ENCODE data around the gene SEMA6A.

SEMA6A gene

GRCh38 chr5:116452774-116453368, 121.8 kb downstream of the SEMA6A start:
- H3K4me3 Mint-ChIP-seq: no peak overlapping the region
- peaks cover 20% of the 10 kb centered on the region for H3K36me3 Mint-ChIP-seq
- H3K4me1 Mint-ChIP-seq: peaks cover 19% of the 10 kb centered on the region
- no peak overlapping the region for H3K27ac Mint-ChIP-seq
- DNase-seq (ENCODE audit: low spot score in 2 of 2) (no peak), ATAC-seq (ENCODE audit: low read depth) (no peak)
- H3K27me3 Mint-ChIP-seq: no peaks in the 10 kb centered on the region
- no peaks in the 10 kb centered on the region for H3K9me3 Mint-ChIP-seq

- no peak for ATAC-seq (ENCODE audit: low read depth)
- no peak overlapping the region for H3K4me3 Mint-ChIP-seq
- H3K27me3 Mint-ChIP-seq: no peaks in the 10 kb centered on the region
- no peak for DNase-seq (ENCODE audit: low spot score in 2 of 2)
- no peaks in the 10 kb centered on the region for H3K9me3 Mint-ChIP-seq
- peaks cover 19% of the 10 kb centered on the region for H3K4me1 Mint-ChIP-seq
- no peak overlapping the region for H3K27ac Mint-ChIP-seq
- H3K36me3 Mint-ChIP-seq: peaks cover 20% of the 10 kb centered on the region
Observed at GRCh38 chr5:116451905-116452450, 122.6 kb downstream of the SEMA6A start.

DNA sequence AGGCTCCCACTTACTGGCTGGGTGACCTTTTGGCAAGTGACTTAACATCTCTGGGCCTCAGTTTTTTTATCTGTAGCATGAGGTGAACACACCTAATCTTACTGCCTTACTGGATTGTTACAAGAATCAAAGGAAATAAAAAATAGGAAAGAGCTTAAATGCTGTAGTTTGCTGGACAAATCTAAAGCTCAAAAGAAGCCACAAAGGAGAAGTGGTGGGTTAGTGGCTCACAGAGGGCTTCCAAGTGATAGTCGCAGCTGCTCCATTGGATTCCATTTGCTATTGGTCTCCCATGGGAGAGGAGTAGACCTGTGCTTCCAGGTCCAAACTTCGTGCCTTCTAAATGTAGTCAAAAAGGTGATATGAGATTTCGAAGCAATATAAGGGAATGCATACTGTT, 123.6 kb downstream of the SEMA6A start:
- no peak overlapping the region for H3K4me3 Mint-ChIP-seq
- H3K36me3 Mint-ChIP-seq: peaks cover 28% of the 10 kb centered on the region
- H3K27me3 Mint-ChIP-seq: no peaks in the 10 kb centered on the region
- no peak for ATAC-seq (ENCODE audit: low read depth)
- no peak for DNase-seq (ENCODE audit: low spot score in 2 of 2)
- H3K9me3 Mint-ChIP-seq: no peaks in the 10 kb centered on the region
- no peak overlapping the region for H3K27ac Mint-ChIP-seq
- peaks cover 19% of the 10 kb centered on the region for H3K4me1 Mint-ChIP-seq

GRCh38 chr5:116449458-116449857, 125.2 kb downstream of the SEMA6A start:
- ATAC-seq (ENCODE audit: low read depth) (no peak), DNase-seq (ENCODE audit: low spot score in 2 of 2) (no peak)
- Mint-ChIP-seq H3K4me3 (no peak overlapping the region), H3K27me3 (no peaks in the 10 kb centered on the region), H3K36me3 (peaks cover 35% of the 10 kb centered on the region), H3K4me1 (peaks cover 17% of the 10 kb centered on the region), H3K27ac (no peak overlapping the region), H3K9me3 (no peaks in the 10 kb centered on the region)

DNA sequence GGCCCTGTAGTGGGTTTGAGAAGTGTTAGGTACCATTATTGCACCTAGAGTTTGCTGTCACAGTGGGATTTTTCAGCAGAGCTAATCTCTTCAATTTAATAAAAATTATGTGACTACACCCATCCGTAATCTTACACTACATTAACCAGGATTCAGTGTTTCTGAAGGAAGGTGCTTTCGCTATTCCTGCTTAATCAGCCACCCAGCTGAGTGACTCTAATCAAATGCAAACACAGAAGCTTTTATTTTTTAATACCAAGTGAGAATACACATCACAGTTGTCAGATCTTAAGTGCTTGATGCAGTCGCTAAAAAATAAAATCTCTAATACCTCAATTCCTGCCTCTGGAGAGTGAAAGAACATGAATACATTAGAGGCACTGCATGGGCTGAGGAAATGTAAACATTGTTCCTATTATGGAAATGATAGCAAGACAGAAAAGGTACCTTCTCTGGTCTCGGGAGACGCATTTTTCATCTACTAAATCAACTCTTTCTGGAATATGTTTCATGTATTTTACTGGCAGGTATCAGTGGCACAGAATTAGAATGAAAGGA, 125.7 kb downstream of the SEMA6A start:
- DNase-seq (ENCODE audit: low spot score in 2 of 2) (no peak), ATAC-seq (ENCODE audit: low read depth) (no peak)
- Mint-ChIP-seq H3K27me3 (no peaks in the 10 kb centered on the region), H3K27ac (no peak overlapping the region), H3K4me3 (no peak overlapping the region), H3K36me3 (peaks cover 40% of the 10 kb centered on the region), H3K4me1 (peaks cover 12% of the 10 kb centered on the region), H3K9me3 (no peaks in the 10 kb centered on the region)

DNA sequence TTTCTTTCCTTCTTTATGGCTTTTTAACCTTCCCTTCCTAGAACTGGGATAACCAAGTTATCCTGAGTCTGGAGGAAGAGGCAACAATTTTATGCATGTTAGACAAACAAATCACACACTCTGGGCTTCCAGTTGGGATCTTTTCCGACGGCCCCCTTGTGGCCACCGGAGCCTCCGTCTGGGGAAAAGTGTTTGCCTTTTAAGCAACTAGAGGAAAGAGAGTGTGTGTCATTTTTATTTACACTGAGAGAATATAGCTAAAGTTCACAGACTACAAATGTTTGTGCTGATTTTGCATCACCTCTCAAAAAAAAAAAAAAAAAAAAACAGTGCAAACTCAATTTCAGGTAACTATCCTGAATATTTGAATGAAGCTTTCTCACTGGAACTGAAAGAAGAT, 126.2 kb downstream of the SEMA6A start:
- Mint-ChIP-seq H3K36me3 (peaks cover 45% of the 10 kb centered on the region), H3K9me3 (no peaks in the 10 kb centered on the region), H3K27ac (no peak overlapping the region), H3K4me1 (peaks cover 7% of the 10 kb centered on the region), H3K27me3 (no peaks in the 10 kb centered on the region), H3K4me3 (no peak overlapping the region)
- ATAC-seq (ENCODE audit: low read depth) (no peak), DNase-seq (ENCODE audit: low spot score in 2 of 2) (no peak)

- Mint-ChIP-seq H3K4me3 (no peak overlapping the region), H3K9me3 (no peaks in the 10 kb centered on the region), H3K27ac (no peak overlapping the region), H3K36me3 (peaks cover 38% of the 10 kb centered on the region), H3K27me3 (no peaks in the 10 kb centered on the region), H3K4me1 (no peaks in the 10 kb centered on the region)
- no peak for ATAC-seq (ENCODE audit: low read depth)
- DNase-seq (ENCODE audit: low spot score in 2 of 2): no peak
Observed at GRCh38 chr5:116446356-116447005, 128.1 kb downstream of the SEMA6A start.

DNA sequence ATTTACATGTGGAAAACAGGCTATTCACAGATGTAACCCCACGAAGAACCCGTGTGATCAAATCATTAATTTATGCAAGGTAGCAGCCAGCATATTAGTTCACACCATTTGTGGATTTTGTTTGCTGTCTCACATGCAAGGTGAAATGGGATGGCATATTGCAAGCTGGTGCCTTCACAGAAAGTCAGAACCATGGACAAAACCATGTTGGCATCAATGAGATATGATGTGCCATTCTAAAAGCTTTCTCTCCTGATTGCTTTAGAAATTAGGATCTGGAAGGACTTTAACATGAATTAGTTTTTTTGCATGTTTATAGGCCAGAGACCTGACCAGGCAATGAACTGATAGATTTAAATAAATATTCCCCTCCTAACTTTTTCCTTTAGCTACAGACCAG, 129.3 kb downstream of the SEMA6A start:
- Mint-ChIP-seq H3K27me3 (no peaks in the 10 kb centered on the region), H3K4me3 (no peak overlapping the region), H3K9me3 (no peaks in the 10 kb centered on the region), H3K36me3 (peaks cover 31% of the 10 kb centered on the region), H3K27ac (no peak overlapping the region), H3K4me1 (no peaks in the 10 kb centered on the region)
- DNase-seq (ENCODE audit: low spot score in 2 of 2) (no peak), ATAC-seq (ENCODE audit: low read depth) (no peak)

- Mint-ChIP-seq H3K36me3 (peaks cover 31% of the 10 kb centered on the region), H3K27ac (no peak overlapping the region), H3K4me1 (no peaks in the 10 kb centered on the region), H3K9me3 (no peaks in the 10 kb centered on the region), H3K27me3 (no peaks in the 10 kb centered on the region), H3K4me3 (no peak overlapping the region)
- ATAC-seq (ENCODE audit: low read depth): no peak
- DNase-seq (ENCODE audit: low spot score in 2 of 2): no peak
Observed at GRCh38 chr5:116444373-116445295, 130.0 kb downstream of the SEMA6A start.

- peaks cover 26% of the 10 kb centered on the region for H3K36me3 Mint-ChIP-seq
- H3K9me3 Mint-ChIP-seq: no peaks in the 10 kb centered on the region
- no peak for ATAC-seq (ENCODE audit: low read depth)
- no peak for DNase-seq (ENCODE audit: low spot score in 2 of 2)
- H3K4me3 Mint-ChIP-seq: no peak overlapping the region
- H3K27me3 Mint-ChIP-seq: no peaks in the 10 kb centered on the region
- H3K4me1 Mint-ChIP-seq: no peaks in the 10 kb centered on the region
- no peak overlapping the region for H3K27ac Mint-ChIP-seq
Observed at GRCh38 chr5:116442931-116443551, 131.6 kb downstream of the SEMA6A start.

- H3K9me3 Mint-ChIP-seq: no peaks in the 10 kb centered on the region
- ATAC-seq (ENCODE audit: low read depth): no peak
- H3K4me3 Mint-ChIP-seq: no peak overlapping the region
- H3K36me3 Mint-ChIP-seq: peaks cover 31% of the 10 kb centered on the region
- no peaks in the 10 kb centered on the region for H3K4me1 Mint-ChIP-seq
- DNase-seq (ENCODE audit: low spot score in 2 of 2): no peak
- H3K27ac Mint-ChIP-seq: no peak overlapping the region
- no peaks in the 10 kb centered on the region for H3K27me3 Mint-ChIP-seq
Observed at GRCh38 chr5:116442095-116442534, 132.5 kb downstream of the SEMA6A start.

- no peaks in the 10 kb centered on the region for H3K27me3 Mint-ChIP-seq
- no peaks in the 10 kb centered on the region for H3K4me1 Mint-ChIP-seq
- H3K4me3 Mint-ChIP-seq: no peak overlapping the region
- no peak for DNase-seq (ENCODE audit: low spot score in 2 of 2)
- H3K9me3 Mint-ChIP-seq: no peaks in the 10 kb centered on the region
- no peak overlapping the region for H3K27ac Mint-ChIP-seq
- ATAC-seq (ENCODE audit: low read depth): no peak
- H3K36me3 Mint-ChIP-seq: peaks cover 31% of the 10 kb centered on the region
Observed at GRCh38 chr5:116441223-116441622, 133.4 kb downstream of the SEMA6A start.

- no peaks in the 10 kb centered on the region for H3K27me3 Mint-ChIP-seq
- H3K4me1 Mint-ChIP-seq: no peaks in the 10 kb centered on the region
- no peaks in the 10 kb centered on the region for H3K9me3 Mint-ChIP-seq
- no peak overlapping the region for H3K4me3 Mint-ChIP-seq
- no peak overlapping the region for H3K27ac Mint-ChIP-seq
- H3K36me3 Mint-ChIP-seq: peaks cover 29% of the 10 kb centered on the region
- no peak for ATAC-seq (ENCODE audit: low read depth)
- DNase-seq (ENCODE audit: low spot score in 2 of 2): no peak
Observed at GRCh38 chr5:116440457-116441001, 134.1 kb downstream of the SEMA6A start.

Data from memory B cell (primary cell).